ENCODE measurements around the gene FSTL5.
"Not testable (repeated sequence)": the region's sequence is repeated elsewhere in the genome, so short reads cannot be mapped to it uniquely, and the experiment has no call there.

FSTL5 gene

DNA sequence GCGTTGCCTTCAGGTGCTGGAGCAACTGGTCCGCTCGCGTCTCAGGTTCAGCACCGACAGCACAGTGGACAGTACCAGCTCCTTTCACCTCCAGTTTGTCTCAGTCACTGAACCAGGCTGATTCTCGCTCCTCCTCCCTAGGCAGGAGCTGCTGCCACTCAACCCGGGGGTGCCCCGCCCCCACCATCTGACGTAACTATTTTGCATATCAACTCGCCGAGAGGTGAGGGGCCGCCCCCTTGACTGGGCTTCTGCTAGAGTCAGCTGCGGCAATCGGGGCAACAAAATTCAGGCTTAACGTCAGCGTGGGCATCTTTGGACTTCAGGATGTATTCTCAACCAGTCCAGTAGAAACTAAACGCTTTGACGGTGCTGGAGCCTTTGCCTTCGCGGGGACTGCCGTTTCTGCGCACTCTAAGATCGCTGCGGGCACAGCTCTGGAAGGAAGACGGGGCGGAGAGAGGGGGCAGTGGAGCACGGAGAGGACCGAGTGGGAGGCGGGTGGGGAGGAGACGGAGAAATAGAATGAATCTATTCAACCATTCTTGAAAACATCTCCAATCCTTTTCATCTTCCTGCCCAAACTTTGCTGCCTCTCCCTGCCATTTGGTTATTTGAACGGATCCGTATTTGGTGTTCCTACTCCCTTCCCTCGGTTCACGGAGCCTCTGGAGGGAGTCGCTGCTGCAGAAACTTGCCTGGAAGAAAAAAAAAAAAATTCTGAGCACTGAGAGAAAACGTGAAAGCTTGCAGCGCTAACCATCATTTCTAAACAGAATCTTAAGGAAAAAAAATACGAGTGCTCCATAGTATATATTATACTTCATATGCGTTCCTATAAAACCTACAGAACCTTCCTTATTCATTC, at the start of gene FSTL5:
FSTL5 (minus strand) TSS at position 109 of the 868 bp plus-strand sequence. CDS start 52,604 bp downstream, outside the sequence.
- peak within 1 kb of the TSS; percentile 91 for H3K4me3 ChIP-seq (ENCODE audit: low read length)
- H3K9me3 ChIP-seq (ENCODE audit: insufficient read depth, low read depth, low read length) = no peaks in the 10 kb centered on the region
- H3K27me3 ChIP-seq (ENCODE audit: insufficient read depth, low read length) = no peaks in the 10 kb centered on the region
- no peak within 1 kb of the TSS for H3K27ac ChIP-seq (ENCODE audit: low read length)
- peaks cover 12% of the 10 kb centered on the region; the same call in 1 of the 2 replicates for H3K4me1 ChIP-seq (ENCODE audit: insufficient read depth, low read length)
- peak within 1 kb of the TSS; percentile 61; the same call in 1 of the 2 replicates for H3K9ac ChIP-seq (ENCODE audit: low read depth, low read length)
- H3K36me3 ChIP-seq (ENCODE audit: insufficient read depth, low read depth, low read length) = no peaks in the 10 kb centered on the region

DNA sequence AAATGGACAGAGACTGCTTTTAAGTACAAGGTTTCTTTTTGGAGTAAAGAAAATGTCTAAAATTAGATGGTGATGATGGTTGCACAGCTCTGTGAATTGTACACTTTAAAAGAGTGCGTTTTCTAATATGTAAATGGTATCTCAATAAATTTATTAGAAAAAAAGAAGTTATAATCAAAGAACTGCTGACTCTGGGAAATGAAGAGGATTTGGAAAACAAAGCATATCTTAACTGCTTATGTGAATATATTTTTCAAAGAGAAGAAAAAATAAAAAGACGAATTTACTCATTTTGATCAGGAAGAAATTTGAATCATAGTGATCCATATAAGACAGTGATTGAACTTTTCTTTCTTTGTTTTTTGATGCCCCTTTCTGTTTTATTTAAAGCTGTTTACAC, 45.9 kb upstream of the FSTL5 start:
- Histone ChIP-seq H3K27ac (ENCODE audit: low read length) (no peak overlapping the region), H3K27me3 (ENCODE audit: insufficient read depth, low read length) (no peaks in the 10 kb centered on the region)

DNA sequence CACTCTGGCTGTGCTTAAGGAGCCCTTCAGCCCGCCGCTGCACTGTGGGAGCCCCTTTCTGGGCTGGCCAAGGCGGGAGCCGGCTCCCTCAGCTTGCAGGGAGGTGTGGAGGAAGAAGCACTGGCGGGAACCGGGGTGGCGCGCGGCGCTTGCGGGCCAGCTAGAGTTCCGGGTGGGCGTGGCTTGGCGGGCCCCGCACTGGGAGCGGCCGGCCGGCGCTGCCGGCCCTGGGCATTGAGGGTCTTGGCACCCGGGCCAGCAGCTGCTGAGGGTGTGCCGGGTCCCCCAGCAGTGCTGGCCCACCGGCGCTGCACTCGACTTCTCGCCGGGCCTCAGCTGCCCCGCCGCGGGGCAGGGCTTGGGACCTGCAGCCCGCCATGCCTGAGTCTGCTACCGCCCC, 39.7 kb upstream of the FSTL5 start:
- H3K9me3 ChIP-seq (ENCODE audit: insufficient read depth, low read depth, low read length); H3K4me1 ChIP-seq (ENCODE audit: insufficient read depth, low read length); H3K27ac ChIP-seq (ENCODE audit: low read length); H3K36me3 ChIP-seq (ENCODE audit: insufficient read depth, low read depth, low read length); H3K9ac ChIP-seq (ENCODE audit: low read depth, low read length); H3K4me3 ChIP-seq (ENCODE audit: low read length); H3K27me3 ChIP-seq (ENCODE audit: insufficient read depth, low read length): not testable (repeated sequence)

More for the DNA sequence above, 45.9 kb upstream of the FSTL5 start:
- Histone ChIP-seq H3K9me3 (ENCODE audit: insufficient read depth, low read depth, low read length) (no peaks in the 10 kb centered on the region), H3K36me3 (ENCODE audit: insufficient read depth, low read depth, low read length) (no peaks in the 10 kb centered on the region), H3K4me3 (ENCODE audit: low read length) (no peak overlapping the region), H3K9ac (ENCODE audit: low read depth, low read length) (no peak overlapping the region), H3K4me1 (ENCODE audit: insufficient read depth, low read length) (no peaks in the 10 kb centered on the region)

DNA sequence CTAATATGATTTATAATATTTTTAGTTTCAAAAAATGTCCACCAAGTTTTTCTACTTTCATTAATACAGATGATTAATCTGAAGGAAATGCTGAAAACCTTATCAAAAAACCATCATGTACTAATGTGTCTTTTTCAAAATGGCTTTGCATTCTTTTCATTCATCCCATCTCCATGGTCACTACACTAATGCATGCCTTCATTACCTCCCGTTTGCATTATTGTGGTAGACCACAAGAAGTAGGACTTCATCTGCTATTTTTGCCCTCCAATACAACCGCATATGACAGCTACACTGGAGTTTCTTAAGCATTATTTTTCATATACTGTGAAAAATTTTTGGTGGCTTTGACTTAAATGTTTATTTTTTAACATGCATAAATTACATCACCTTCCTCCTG, 37.9 kb upstream of the FSTL5 start:
- no peak overlapping the region for H3K4me3 ChIP-seq (ENCODE audit: low read length)
- H3K36me3 ChIP-seq (ENCODE audit: insufficient read depth, low read depth, low read length) = no peaks in the 10 kb centered on the region
- no peaks in the 10 kb centered on the region for H3K4me1 ChIP-seq (ENCODE audit: insufficient read depth, low read length)
- H3K9ac ChIP-seq (ENCODE audit: low read depth, low read length) = no peak overlapping the region
- H3K9me3 ChIP-seq (ENCODE audit: insufficient read depth, low read depth, low read length) = no peaks in the 10 kb centered on the region
- H3K27ac ChIP-seq (ENCODE audit: low read length) = no peak overlapping the region
- H3K27me3 ChIP-seq (ENCODE audit: insufficient read depth, low read length) = no peaks in the 10 kb centered on the region

DNA sequence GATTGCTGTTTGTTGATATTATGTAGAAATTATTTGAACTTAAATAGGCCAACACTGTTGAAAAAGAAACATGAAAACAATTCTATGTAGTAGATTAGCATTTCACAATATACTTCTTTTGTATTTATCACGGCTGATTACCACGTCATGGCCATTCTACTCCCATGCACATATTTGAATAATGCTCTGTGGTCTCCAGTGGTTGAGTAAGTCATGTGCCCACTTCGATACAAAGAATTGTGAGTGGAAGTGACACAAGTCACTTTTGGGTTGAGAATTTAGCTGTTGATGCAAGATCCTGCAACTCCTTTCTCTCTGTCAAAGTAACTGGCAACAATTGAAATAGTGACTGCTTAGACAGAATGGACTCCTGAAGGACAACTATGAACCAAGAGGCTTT, 6.7 kb upstream of the FSTL5 start:
- H3K27ac ChIP-seq (ENCODE audit: low read length) = no peak overlapping the region
- H3K36me3 ChIP-seq (ENCODE audit: insufficient read depth, low read depth, low read length) = no peaks in the 10 kb centered on the region
- H3K4me1 ChIP-seq (ENCODE audit: insufficient read depth, low read length) = no peaks in the 10 kb centered on the region
- no peaks in the 10 kb centered on the region for H3K27me3 ChIP-seq (ENCODE audit: insufficient read depth, low read length)
- H3K9me3 ChIP-seq (ENCODE audit: insufficient read depth, low read depth, low read length) = no peaks in the 10 kb centered on the region
- no peak overlapping the region for H3K9ac ChIP-seq (ENCODE audit: low read depth, low read length)
- H3K4me3 ChIP-seq (ENCODE audit: low read length) = no peak overlapping the region

DNA sequence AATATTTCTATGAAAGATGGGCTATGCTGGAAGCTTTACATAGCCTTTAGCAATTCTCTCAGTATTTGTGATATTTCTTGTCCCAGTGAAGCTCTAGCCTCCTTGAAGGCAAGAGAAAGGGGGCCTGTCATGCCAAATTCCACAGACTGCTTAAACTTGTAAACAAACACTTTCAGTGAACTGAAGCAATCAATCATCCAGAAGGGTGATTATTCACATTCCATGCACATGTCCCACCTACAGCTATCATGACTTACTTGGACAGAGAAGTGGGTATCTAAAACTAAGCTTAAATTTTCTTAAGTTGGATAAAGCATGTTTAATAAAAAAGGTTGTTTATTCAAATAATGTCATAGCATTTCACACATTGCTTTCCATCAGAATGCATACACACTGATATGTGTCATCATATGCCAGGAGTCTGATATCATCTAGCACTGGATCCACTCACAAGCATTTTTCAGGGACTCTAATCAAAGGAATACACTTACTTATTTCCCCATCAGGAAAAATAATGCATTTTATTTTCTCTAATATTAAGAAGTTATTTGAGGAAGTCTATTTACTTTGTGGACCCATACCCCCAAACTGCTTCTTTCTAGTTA, 1.2 kb upstream of the FSTL5 start:
- Histone ChIP-seq H3K27me3 (ENCODE audit: insufficient read depth, low read length) (no peaks in the 10 kb centered on the region), H3K9ac (ENCODE audit: low read depth, low read length) (no peak overlapping the region), H3K4me1 (ENCODE audit: insufficient read depth, low read length) (peaks cover 12% of the 10 kb centered on the region; the same call in 1 of the 2 replicates), H3K4me3 (ENCODE audit: low read length) (peak overlapping the region; percentile 91), H3K36me3 (ENCODE audit: insufficient read depth, low read depth, low read length) (no peaks in the 10 kb centered on the region), H3K9me3 (ENCODE audit: insufficient read depth, low read depth, low read length) (no peaks in the 10 kb centered on the region), H3K27ac (ENCODE audit: low read length) (no peak overlapping the region)

DNA sequence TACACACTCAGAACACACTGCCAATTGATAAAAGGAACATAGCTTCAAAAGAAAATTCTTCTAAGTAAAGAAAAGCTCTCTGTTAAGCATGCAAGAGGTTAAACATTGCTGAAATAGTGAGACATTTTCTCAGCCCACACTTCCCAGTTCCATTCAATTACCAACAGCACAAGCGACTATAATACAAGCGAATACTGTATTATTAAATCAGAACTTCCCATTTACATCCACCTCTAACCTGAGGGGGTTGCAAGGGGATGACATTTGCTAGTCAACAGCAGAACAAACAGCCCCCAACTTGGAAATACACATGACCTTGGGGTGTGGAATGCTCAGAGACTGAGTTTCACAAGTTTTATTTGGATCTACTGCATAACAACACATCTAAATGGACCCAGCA, 1.1 kb downstream of the FSTL5 start:
- Histone ChIP-seq H3K9ac (ENCODE audit: low read depth, low read length) (no peak overlapping the region), H3K27me3 (ENCODE audit: insufficient read depth, low read length) (no peaks in the 10 kb centered on the region), H3K27ac (ENCODE audit: low read length) (no peak overlapping the region), H3K4me3 (ENCODE audit: low read length) (peak overlapping the region; percentile 48), H3K9me3 (ENCODE audit: insufficient read depth, low read depth, low read length) (no peaks in the 10 kb centered on the region), H3K36me3 (ENCODE audit: insufficient read depth, low read depth, low read length) (no peaks in the 10 kb centered on the region), H3K4me1 (ENCODE audit: insufficient read depth, low read length) (peaks cover 15% of the 10 kb centered on the region; the same call in 1 of the 2 replicates)

DNA sequence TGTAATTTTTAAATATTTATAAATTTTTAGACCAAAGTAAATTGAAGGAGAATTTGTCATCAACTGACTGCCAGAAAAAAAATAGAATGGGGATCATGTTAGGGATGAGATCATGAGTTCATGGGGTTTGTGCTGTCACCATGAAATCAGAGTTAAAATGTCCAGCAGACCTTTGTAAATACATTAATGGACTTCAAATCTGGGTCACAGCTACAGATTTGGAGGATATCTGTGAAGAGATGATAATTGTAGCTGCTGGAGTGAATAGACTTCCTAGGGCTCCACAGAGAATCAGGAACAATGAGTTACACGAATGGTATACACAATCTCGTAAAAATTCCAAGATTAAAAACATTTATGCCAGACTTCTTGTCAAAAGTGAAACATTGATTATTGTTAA, 6.6 kb downstream of the FSTL5 start:
- Histone ChIP-seq H3K9me3 (ENCODE audit: insufficient read depth, low read depth, low read length) (no peaks in the 10 kb centered on the region), H3K4me1 (ENCODE audit: insufficient read depth, low read length) (peaks cover 5% of the 10 kb centered on the region; the same call in 1 of the 2 replicates), H3K27ac (ENCODE audit: low read length) (no peak overlapping the region), H3K36me3 (ENCODE audit: insufficient read depth, low read depth, low read length) (no peaks in the 10 kb centered on the region), H3K27me3 (ENCODE audit: insufficient read depth, low read length) (no peaks in the 10 kb centered on the region), H3K9ac (ENCODE audit: low read depth, low read length) (no peak overlapping the region), H3K4me3 (ENCODE audit: low read length) (no peak overlapping the region)

DNA sequence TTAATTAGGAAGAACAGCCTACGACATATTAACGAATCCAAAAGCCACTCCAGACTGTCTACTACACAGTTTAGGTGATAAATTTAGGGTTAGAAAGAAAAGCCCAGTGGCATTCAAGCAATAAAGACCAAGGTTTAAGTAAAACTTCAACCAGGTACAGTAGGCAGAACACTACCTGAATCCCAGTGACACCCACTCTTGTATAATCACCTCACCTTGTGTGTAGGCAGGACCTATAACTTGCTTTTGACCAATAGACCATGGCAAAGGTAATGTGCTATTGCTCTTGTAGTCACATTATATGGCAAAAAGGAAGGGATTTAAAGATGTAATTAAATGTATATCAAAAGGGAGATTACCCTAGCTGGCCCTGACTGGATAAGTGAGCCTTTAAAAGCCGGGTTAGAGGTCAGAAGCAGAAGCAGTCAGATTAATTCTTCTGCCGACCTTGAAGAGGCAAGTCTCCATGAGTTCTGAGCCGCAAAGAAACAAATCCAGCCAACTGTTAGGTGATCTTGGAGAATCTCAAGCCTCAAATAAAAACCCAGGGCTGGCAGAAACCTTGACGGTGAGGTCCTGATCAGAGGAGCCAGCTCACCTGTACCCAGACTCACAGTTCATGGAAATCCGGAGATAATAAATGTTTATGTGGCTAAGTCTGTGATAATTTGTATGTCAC, 8.8 kb downstream of the FSTL5 start:
- Histone ChIP-seq H3K4me3 (ENCODE audit: low read length) (no peak overlapping the region), H3K27me3 (ENCODE audit: insufficient read depth, low read length) (no peaks in the 10 kb centered on the region), H3K36me3 (ENCODE audit: insufficient read depth, low read depth, low read length) (no peaks in the 10 kb centered on the region), H3K27ac (ENCODE audit: low read length) (no peak overlapping the region), H3K9ac (ENCODE audit: low read depth, low read length) (no peak overlapping the region), H3K4me1 (ENCODE audit: insufficient read depth, low read length) (peaks cover 5% of the 10 kb centered on the region; the same call in 1 of the 2 replicates), H3K9me3 (ENCODE audit: insufficient read depth, low read depth, low read length) (no peaks in the 10 kb centered on the region)

DNA sequence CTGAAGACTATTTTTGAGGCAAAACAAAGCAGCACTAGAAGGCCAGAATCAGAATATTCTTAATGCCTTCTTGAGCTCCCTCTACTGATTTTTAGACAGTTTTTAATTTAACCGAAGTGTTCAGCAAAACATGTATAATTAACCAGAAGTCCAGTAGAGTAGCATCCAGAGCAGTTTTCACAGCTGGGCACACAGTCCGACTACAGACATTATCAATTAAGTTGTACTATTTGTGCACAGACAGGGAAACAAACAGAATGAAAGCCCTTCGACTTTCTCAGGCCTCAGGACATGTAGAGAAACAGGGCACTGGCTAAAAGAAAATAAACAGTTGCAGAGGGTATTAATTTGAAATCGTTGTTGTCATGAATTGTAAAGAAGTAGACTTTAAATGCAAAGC, 11.9 kb downstream of the FSTL5 start:
- H3K4me1 ChIP-seq (ENCODE audit: insufficient read depth, low read length) = no peaks in the 10 kb centered on the region
- H3K27ac ChIP-seq (ENCODE audit: low read length) = no peak overlapping the region
- H3K36me3 ChIP-seq (ENCODE audit: insufficient read depth, low read depth, low read length) = no peaks in the 10 kb centered on the region
- no peaks in the 10 kb centered on the region for H3K9me3 ChIP-seq (ENCODE audit: insufficient read depth, low read depth, low read length)
- H3K27me3 ChIP-seq (ENCODE audit: insufficient read depth, low read length) = no peaks in the 10 kb centered on the region
- H3K4me3 ChIP-seq (ENCODE audit: low read length) = no peak overlapping the region
- H3K9ac ChIP-seq (ENCODE audit: low read depth, low read length) = no peak overlapping the region

DNA sequence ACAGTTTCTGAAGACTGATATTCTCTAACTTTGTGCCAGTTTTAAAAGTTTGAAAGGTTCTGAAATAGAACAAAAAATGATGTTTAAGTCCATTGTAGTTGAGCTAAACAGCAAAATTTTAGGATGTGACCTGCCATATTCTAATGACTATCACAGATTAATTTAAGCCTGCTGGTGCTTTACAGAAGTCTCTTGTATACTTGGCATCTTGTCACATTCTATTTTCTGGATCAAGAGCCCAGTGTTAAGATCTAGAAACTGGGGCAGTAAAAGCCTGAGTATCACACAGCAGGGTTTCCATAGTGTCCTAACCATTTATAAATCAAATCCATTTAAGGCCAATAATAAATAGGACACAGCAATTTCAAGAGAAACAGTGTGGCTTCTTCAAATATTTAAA, 12.4 kb downstream of the FSTL5 start:
- Histone ChIP-seq H3K9me3 (ENCODE audit: insufficient read depth, low read depth, low read length) (no peaks in the 10 kb centered on the region), H3K27me3 (ENCODE audit: insufficient read depth, low read length) (no peaks in the 10 kb centered on the region), H3K27ac (ENCODE audit: low read length) (no peak overlapping the region), H3K4me3 (ENCODE audit: low read length) (no peak overlapping the region), H3K9ac (ENCODE audit: low read depth, low read length) (no peak overlapping the region), H3K36me3 (ENCODE audit: insufficient read depth, low read depth, low read length) (no peaks in the 10 kb centered on the region), H3K4me1 (ENCODE audit: insufficient read depth, low read length) (no peaks in the 10 kb centered on the region)
